H1 (cell line): ENCODE results near the gene KRT1. TPM values are rescaled to one million over a fixed set of nuclear protein-coding genes. Genes with fewer than 3 reads are reported as not detected.

Source experiments
- YY1 ChIP-seq: IDR thresholded peaks from 2 replicates; pipeline ENCODE4 v1.6.1; 2011; ENCODE audit warnings: low read depth, mild to moderate bottlenecking, low read length
- polyA plus RNA-seq, 7 experiments: library from polyadenylated mRNA; depleted of rRNA in 3 of 7; stranded (reverse) in 5 of 7; unstranded in 2 of 7; fragments of >200 nt in 5 of 7; fragments of 200-250 nt in 2 of 7; gene quantifications; 1 replicate in 5 of 7; 2 replicates in 1 of 7; 4 replicates in 1 of 7; pipeline versions ENCODE4 v1.2.1 to v1.2.3, GENCODE V29; 2011 to 2013; ENCODE audit warnings: missing spikeins in 2 of 7, mixed read lengths in 2 of 7
- total RNA-seq: library from RNA; stranded (reverse); fragmentation: NEBNext Ultra II Directional; extraction: Animal tissue kit (Norgen Biotek cat#: 25700); gene quantifications from 2 replicates; pipeline ENCODE4 v1.2.1, GENCODE V29; 2021

The KRT1 gene
- total and polyA plus RNA-seq, 2 of the 8 experiments (the other 6 are each of a cell fraction or from before 2014, with no cell fraction given), result not detected

- TF ChIP-seq YY1, result no peak
These were observed 12.7 kb downstream of the KRT1 start (continued) for GRCh38 chr12:52667509-52667908.
